Neuronal stem cell (in vitro differentiated cells): ENCODE measurements around the gene ATP13A1.
"Not testable (repeated sequence)": the region's sequence is repeated elsewhere in the genome, so short reads cannot be mapped to it uniquely, and the experiment has no call there.

Experiments
- DNase-seq: peaks from one replicate; pipeline ENCODE4 v3.0.0-alpha.2; 2013; ENCODE audit warnings: low spot score
- H2AFZ ChIP-seq: one replicate; pipeline ENCODE4 v1.6.1; 2013; ENCODE audit warnings: mild to moderate bottlenecking, low read length, inconsistent platforms
- H2AK5ac ChIP-seq: 2 replicates; pipeline ENCODE4 v1.6.1; 2013; ENCODE audit warnings: low read depth, mild to moderate bottlenecking, inconsistent platforms, low read length, moderate library complexity, mixed read lengths
- H2BK120ac ChIP-seq: 2 replicates; pipeline ENCODE4 v1.6.1; 2013; ENCODE audit warnings: low read depth, mild to moderate bottlenecking, inconsistent platforms, low read length, moderate library complexity, mixed read lengths
- H2BK12ac ChIP-seq: one replicate; pipeline ENCODE4 v1.6.1; 2013; ENCODE audit warnings: low read length, inconsistent platforms
- H2BK15ac ChIP-seq: 2 replicates; pipeline ENCODE4 v1.6.1; 2013; ENCODE audit warnings: mild to moderate bottlenecking, low read length, inconsistent platforms, mixed read lengths
- H2BK5ac ChIP-seq: one replicate; pipeline ENCODE4 v1.6.1; 2013; ENCODE audit warnings: inconsistent platforms, mild to moderate bottlenecking, low read length, moderate library complexity
- H3K14ac ChIP-seq: one replicate; pipeline ENCODE4 v1.6.1; 2013; ENCODE audit warnings: low read length, inconsistent platforms
- H3K18ac ChIP-seq: 2 replicates; pipeline ENCODE4 v1.6.1; 2013; ENCODE audit warnings: low read length, inconsistent platforms
- H3K23ac ChIP-seq: 2 replicates; pipeline ENCODE4 v1.6.1; 2013; ENCODE audit warnings: low read depth, mild to moderate bottlenecking, mixed read lengths, low read length, inconsistent platforms; ENCODE audit not compliant: poor library complexity
- H3K27ac ChIP-seq: replicated peaks from 3 replicates; pipeline ENCODE4 v1.5.1; 2013; ENCODE audit warnings: low read length, inconsistent platforms
- H3K27me3 ChIP-seq, 3 experiments: 2 replicates each; pipeline ENCODE4 v1.6.1; 2013; ENCODE audit warnings: low read length in 3 of 3, mild to moderate bottlenecking in 2 of 3, inconsistent platforms in 1 of 3, low read depth in 1 of 3, mixed read lengths in 1 of 3, moderate library complexity in 1 of 3; ENCODE audit not compliant: control insufficient read depth in 3 of 3, insufficient read depth in 3 of 3
- H3K36me3 ChIP-seq, 2 donors: replicated peaks in 1 of 2; 2 replicates each; pipeline ENCODE4 v1.6.1; 2013; ENCODE audit warnings: low read length in 2 of 2; ENCODE audit not compliant: control insufficient read depth in 2 of 2, insufficient read depth in 2 of 2
- H3K4ac ChIP-seq: 2 replicates; pipeline ENCODE4 v1.6.1; 2013; ENCODE audit warnings: inconsistent platforms, mild to moderate bottlenecking, low read length, moderate library complexity
- H3K4me1 ChIP-seq, 2 donors: 1 replicate in 1 of 2; 2 replicates in 1 of 2; pipeline ENCODE4 v1.6.1; 2013; ENCODE audit warnings: low read length in 2 of 2, low read depth in 1 of 2; ENCODE audit not compliant: control insufficient read depth in 2 of 2, insufficient read depth in 1 of 2
- H3K4me2 ChIP-seq: one replicate; pipeline ENCODE4 v1.6.1; 2013; ENCODE audit warnings: mild to moderate bottlenecking, low read length, inconsistent platforms; ENCODE audit not compliant: insufficient read depth, poor library complexity, severe bottlenecking
- H3K4me3 ChIP-seq, 2 donors: 2 replicates each; pipeline ENCODE4 v1.5.1; 2013; ENCODE audit warnings: low read length in 2 of 2, mild to moderate bottlenecking in 2 of 2, inconsistent platforms in 1 of 2, moderate library complexity in 1 of 2
- H3K79me1 ChIP-seq: one replicate; pipeline ENCODE4 v1.6.1; 2013; ENCODE audit warnings: low read depth, mild to moderate bottlenecking, inconsistent platforms, low read length, moderate library complexity
- H3K9ac ChIP-seq: one replicate; pipeline ENCODE4 v1.6.1; 2013; ENCODE audit warnings: mild to moderate bottlenecking, low read depth, low read length, inconsistent platforms; ENCODE audit not compliant: poor library complexity
- H3K9me3 ChIP-seq, 2 donors: replicated peaks in 1 of 2; 2 replicates each; pipeline versions ENCODE3 to v1.6.1; 2013; ENCODE audit warnings: low read length in 2 of 2, mild to moderate bottlenecking in 2 of 2, inconsistent platforms in 1 of 2, low read depth in 1 of 2, mixed read lengths in 1 of 2, moderate library complexity in 1 of 2; ENCODE audit not compliant: control insufficient read depth in 2 of 2, insufficient read depth in 1 of 2
- H4K8ac ChIP-seq: one replicate; pipeline ENCODE4 v1.6.1; 2013; ENCODE audit warnings: low read depth, mild to moderate bottlenecking, inconsistent platforms, low read length, moderate library complexity
- H4K91ac ChIP-seq: one replicate; pipeline ENCODE4 v1.6.1; 2013; ENCODE audit warnings: low read length, low read depth, mild to moderate bottlenecking, inconsistent platforms; ENCODE audit not compliant: poor library complexity
- WGBS, 2 donors: extraction: QIAGEN DNeasy Blood & Tissue Kit; methylation state at CpG; one replicate each; pipeline ENCODE4 v1.1.7; 2013; ENCODE audit warnings: missing lambda C conversion rate in 2 of 2, mixed read lengths in 1 of 2; ENCODE audit not compliant: insufficient read length in 2 of 2, insufficient replicate concordance in 1 of 2; ENCODE audit errors: extremely low coverage in 2 of 2; 5-methylcytosine and 5-hydroxymethylcytosine counted together

The ATP13A1 gene

GRCh38 chr19:19710506-19710905 lies 47.0 kb upstream of the ATP13A1 start:
- Histone ChIP-seq H2BK5ac (no peak overlapping the region), H3K36me3 (peaks cover 38 to 76% of the 10 kb centered on the region in 2 donors), H2AK5ac (no peak overlapping the region), H4K91ac (no peak overlapping the region), H3K18ac (no peak overlapping the region), H2AFZ (no peak overlapping the region), H3K4me2 (no peak overlapping the region), H3K23ac (no peak overlapping the region), H2BK12ac (no peak overlapping the region), H2BK15ac (no peak overlapping the region), H3K4ac (no peak overlapping the region), H3K79me1 (no peaks in the 10 kb centered on the region), H3K27me3 (no peaks in the 10 kb centered on the region), H4K8ac (no peak overlapping the region), H2BK120ac (no peak overlapping the region), H3K4me3 (no peak overlapping the region), H3K14ac (no peak overlapping the region), H3K4me1 (no peaks in the 10 kb centered on the region), H3K9ac (no peak overlapping the region), H3K27ac (no peak overlapping the region), H3K9me3 (peaks cover 59 to 96% of the 10 kb centered on the region in 2 donors)
- DNase-seq: no peak
- WGBS, 2 donors: no CpG with 5 or more reads among the region's 2 CpGs

DNA sequence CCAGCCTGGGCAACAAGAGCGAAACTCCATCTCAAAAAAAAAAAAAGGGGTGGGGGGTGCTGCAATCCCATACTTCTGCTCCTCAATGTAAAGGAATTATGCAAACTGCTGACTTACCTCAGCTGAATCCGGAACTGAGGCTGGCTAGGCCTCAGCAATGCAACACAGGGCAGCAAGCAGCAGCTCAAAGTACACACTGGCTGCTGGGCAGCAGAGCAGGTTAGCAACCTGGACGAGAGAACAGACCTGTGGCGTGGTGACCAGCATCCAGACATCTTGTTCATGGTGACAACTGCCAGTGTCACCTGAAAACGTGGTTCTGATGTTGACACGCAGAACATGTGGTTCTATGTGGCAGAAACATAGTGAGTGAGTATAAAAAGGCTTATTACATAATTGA lies 41.4 kb upstream of the ATP13A1 start:
- Histone ChIP-seq H3K23ac (no peak overlapping the region), H4K91ac (no peak overlapping the region), H3K79me1 (no peaks in the 10 kb centered on the region), H3K27ac (no peak overlapping the region), H3K18ac (no peak overlapping the region), H2BK15ac (no peak overlapping the region), H3K4ac (no peak overlapping the region), H3K36me3 (peaks cover 10 to 23% of the 10 kb centered on the region in 2 donors), H2AK5ac (no peak overlapping the region), H3K9me3 (peaks cover 35 to 53% of the 10 kb centered on the region in 2 donors), H3K27me3 (no peaks in the 10 kb centered on the region), H3K4me2 (no peak overlapping the region), H2AFZ (no peak overlapping the region), H3K14ac (no peak overlapping the region), H3K9ac (no peak overlapping the region), H2BK5ac (no peak overlapping the region), H2BK12ac (no peak overlapping the region), H3K4me3 (no peak overlapping the region), H3K4me1 (no peaks in the 10 kb centered on the region), H2BK120ac (no peak overlapping the region), H4K8ac (no peak overlapping the region)
- no CpG with 5 or more reads among the region's 6 CpGs for WGBS, 2 donors
- no peak for DNase-seq

DNA sequence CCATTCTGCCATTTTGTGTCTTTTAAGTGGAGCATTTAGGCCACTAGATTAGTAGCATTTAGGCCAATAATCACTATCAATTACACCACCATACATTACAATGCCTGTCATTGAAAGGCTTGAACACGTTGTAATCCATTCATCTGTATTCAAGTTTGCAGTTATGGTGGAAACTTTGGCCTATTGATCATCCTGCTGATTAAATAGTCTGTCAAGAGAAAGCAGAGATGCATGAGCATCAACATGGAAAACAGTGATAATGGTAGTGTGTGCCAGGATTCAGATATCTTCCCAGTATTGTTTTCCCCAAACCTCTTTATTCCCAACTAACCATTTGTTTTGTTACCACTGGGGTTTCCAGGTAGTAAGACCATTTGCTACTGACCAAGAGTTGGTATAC lies 37.0 kb upstream of the ATP13A1 start:
- H3K4ac ChIP-seq, H2BK12ac ChIP-seq, H3K4me3 ChIP-seq, H3K4me1 ChIP-seq, H3K79me1 ChIP-seq, H3K4me2 ChIP-seq, H3K27me3 ChIP-seq, H4K8ac ChIP-seq, DNase-seq, H3K23ac ChIP-seq, H2BK15ac ChIP-seq, H2BK5ac ChIP-seq, H3K14ac ChIP-seq, H2BK120ac ChIP-seq, H3K9ac ChIP-seq, H2AK5ac ChIP-seq, H2AFZ ChIP-seq, H3K27ac ChIP-seq, H3K18ac ChIP-seq, H4K91ac ChIP-seq, H3K36me3 ChIP-seq: not testable (repeated sequence)
- no CpG with 5 or more reads among the region's 1 CpG for WGBS, 2 donors
- H3K9me3 ChIP-seq: peaks cover 7 to 17% of the 10 kb centered on the region in 2 donors

DNA sequence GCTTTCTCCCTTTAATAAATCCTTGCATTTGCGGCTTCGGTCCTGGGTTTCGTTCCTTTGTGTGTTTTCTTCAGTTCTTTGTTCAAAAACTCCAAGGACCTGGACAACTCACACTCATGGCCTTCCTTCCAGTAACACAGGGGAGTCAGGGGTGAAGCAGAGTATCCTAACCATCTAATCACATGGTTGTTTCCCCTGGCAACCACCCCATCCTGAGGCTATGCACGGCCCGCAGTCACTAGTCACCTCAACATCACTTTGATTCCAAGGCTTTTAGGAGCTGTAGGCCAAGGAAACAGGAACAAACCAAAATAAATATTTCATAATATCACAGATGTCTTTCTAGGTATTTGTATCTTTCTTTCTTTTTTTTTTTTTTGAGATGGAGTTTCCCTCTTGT lies 34.1 kb upstream of the ATP13A1 start:
- H3K27ac ChIP-seq: no peak overlapping the region
- H3K4me2 ChIP-seq: no peak overlapping the region
- H2AK5ac ChIP-seq: no peak overlapping the region
- H4K91ac ChIP-seq: no peak overlapping the region
- H3K36me3 ChIP-seq: no peaks in the 10 kb centered on the region
- no CpG with 5 or more reads among the region's 5 CpGs for WGBS, 2 donors
- H4K8ac ChIP-seq: no peak overlapping the region
- peaks cover 0 to 3% of the 10 kb centered on the region in 2 donors for H3K9me3 ChIP-seq
- H3K27me3 ChIP-seq: no peaks in the 10 kb centered on the region
- H2BK15ac ChIP-seq: no peak overlapping the region
- no peak overlapping the region for H3K4ac ChIP-seq
- no peak overlapping the region for H2BK5ac ChIP-seq
- no peak overlapping the region for H3K23ac ChIP-seq
- no peak overlapping the region for H3K18ac ChIP-seq
- no peak overlapping the region for H3K14ac ChIP-seq
- no peaks in the 10 kb centered on the region for H3K79me1 ChIP-seq
- H2AFZ ChIP-seq: no peak overlapping the region
- no peak for DNase-seq
- no peak overlapping the region for H2BK12ac ChIP-seq
- no peak overlapping the region for H2BK120ac ChIP-seq
- H3K4me3 ChIP-seq: no peak overlapping the region
- no peak overlapping the region for H3K9ac ChIP-seq
- H3K4me1 ChIP-seq: peaks cover 0 to 3% of the 10 kb centered on the region in 2 donors
